Left renal cortex interstitium (tissue), 4 donors: ENCODE results near the gene GRM5. TPM values are rescaled to one million over a fixed set of nuclear protein-coding genes. Genes with fewer than 3 reads are reported as not detected.
"Not testable (repeated sequence)": the region's sequence is repeated elsewhere in the genome, so short reads cannot be mapped to it uniquely, and the experiment has no call there.

ENCODE experiments used
- DNase-seq, 4 donors: peaks; one replicate each; pipeline ENCODE4 v3.0.0-alpha.2; 2013; ENCODE audit warnings: low read depth in 4 of 4, low spot score in 2 of 4, missing footprints in 1 of 4
- polyA plus RNA-seq, 4 donors: library from polyadenylated mRNA; unstranded; fragments of 120-200 nt; gene quantifications; one replicate each; pipeline ENCODE4 v1.2.1, GENCODE V29; 2013; ENCODE audit not compliant: insufficient read length in 4 of 4

GRM5 gene
- under 1 TPM; 0.25 to 0.30 (median 0.27) TPM for polyA plus RNA-seq

DNA sequence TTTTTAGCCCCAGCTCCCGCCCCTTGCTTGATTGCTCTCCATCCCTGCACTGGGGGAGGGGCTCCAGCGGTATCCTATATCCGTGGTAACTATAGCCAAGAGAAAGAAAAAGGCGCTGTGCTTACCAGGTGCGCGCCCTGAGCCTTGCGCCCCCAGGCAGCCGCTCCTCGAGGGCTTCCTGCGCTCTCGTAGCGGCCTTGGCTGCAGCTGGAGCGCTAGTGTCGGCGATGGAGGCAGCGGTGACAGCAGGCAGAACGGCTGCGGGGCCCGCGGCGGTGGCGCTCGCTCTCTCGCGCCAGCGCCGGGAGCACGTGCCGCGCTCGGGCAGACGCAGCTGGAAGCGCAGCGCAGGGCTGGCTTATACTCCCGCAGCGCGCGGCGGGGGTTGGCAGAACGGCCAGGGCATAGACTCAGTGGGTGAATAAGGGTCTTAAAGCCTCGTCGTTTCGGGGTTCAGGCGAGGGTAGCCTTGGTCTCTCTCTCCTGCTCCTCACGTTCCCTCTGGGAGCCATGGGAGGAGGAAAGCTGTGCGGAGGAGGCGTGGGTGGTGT, at the start of gene GRM5:
Gene GRM5, minus strand, starts transcription at position 332 of the 551 bp plus-strand sequence. CDS start 18,110 bp downstream, outside the sequence.
- not testable (repeated sequence) for DNase-seq

DNA sequence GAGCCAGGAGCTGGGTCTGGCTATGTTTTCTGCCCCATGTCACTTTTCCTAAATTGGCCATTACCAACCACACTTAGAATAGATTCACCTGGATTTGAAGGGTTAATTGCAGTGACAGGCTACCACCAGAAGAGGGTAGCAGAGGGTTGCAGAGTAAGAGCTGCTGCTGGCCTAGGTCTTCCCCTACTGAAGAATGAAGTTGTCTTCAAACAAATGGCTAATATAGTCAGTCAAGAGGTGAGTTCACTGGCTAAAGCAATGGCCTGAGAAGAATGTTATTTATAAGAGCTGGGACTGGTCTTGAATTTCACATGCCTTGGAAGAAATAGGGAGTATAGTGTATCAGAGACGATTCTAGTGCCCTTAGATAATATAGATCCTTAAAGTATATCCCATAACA, 32.2 kb upstream of the GRM5 start:
- DNase-seq = peak in 1 of 4 donors; percentile 2

DNA sequence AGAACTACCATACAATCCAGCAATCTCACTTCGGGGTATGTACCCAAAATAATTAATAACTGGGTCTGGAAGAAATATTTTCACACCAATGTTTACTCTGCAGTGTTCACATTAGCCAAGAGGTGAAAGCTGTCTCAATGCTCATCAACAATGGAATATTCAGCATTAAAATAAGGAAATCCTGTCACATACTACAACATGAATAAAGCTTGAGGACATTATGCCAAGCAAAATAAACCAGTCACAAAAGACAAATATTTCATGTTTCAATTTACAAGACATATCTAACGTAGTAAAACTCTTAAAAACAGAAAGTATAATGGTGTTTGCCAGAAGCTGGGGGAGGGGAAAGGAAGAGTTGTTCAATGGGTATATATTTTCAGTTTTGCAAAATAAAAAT, 28.0 kb upstream of the GRM5 start:
- DNase-seq = not testable (repeated sequence)

DNA sequence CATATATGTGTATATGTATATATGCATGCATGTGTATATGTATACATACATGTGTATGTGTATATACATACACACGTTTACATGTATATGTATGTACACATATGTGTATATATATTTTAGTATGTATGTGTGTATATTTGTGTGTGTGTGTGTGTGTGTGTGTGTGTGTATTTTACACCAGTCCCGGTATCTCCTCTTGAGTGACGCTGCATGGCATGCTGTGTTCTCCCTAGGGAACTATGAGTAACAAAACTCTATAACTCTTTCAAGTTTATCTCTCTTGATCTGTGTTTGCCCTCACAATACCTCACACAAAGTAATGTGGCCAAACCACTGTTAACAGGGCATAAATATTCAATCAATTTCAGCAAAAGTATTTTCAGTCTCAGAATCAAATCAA, 19.2 kb upstream of the GRM5 start:
- not testable (repeated sequence) for DNase-seq

DNA sequence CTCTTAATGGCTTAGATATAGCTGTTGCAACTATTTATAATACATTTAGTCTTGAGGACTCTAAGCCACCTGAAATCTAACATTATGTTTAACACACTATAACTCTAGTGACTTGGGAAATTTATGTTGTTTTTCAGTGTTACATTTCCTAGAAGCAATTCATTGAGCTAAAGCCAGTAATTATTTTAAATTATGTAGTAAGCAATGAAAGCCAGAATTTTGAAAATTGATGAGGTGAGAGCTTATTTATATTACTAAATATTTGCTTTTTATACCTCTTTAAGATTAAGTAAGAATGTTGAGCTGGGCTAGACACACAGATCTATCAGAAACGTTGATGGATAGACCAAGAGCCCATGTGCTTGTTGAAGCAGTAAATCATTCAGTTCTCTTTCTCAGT, 5.1 kb upstream of the GRM5 start:
- not testable (repeated sequence) for DNase-seq

DNA sequence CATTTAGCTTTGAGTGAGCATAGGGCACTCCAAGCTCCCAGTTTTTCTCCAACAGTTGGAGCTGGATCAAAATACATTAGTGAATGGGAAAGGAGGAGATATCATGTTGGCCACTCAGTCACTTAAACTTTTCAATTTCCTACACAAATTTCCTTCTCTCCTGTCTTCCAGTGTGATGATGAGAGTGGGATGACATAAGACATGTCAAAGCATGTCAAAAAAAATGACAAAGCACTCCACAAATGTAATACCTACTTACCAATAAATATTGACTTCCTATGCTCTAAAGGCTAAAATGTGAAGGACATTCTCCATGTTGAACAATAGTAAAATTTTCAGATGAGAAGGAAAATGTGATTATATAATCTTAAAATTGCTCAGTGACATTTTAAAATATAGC, 1.5 kb upstream of the GRM5 start:
- no peak for DNase-seq

DNA sequence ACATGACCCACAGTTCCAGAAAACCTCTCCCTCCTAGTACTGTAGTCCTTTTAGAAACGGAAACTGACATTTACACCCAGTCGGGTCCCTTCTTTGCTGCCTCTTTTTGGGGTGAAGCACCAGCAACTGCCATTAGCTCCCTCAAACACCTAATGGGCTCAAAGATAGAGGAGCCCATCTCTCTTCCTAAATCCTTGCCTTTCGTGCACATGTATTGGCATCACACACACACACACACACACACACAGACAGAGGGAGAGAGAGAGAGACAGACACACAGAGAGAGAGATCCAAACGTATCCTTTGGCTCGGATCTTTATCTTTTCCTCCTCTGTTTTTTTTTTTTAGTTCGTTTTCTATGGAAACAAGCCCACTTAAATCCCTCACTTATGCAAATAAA, 716 bp downstream of the GRM5 start:
- no peak for DNase-seq

DNA sequence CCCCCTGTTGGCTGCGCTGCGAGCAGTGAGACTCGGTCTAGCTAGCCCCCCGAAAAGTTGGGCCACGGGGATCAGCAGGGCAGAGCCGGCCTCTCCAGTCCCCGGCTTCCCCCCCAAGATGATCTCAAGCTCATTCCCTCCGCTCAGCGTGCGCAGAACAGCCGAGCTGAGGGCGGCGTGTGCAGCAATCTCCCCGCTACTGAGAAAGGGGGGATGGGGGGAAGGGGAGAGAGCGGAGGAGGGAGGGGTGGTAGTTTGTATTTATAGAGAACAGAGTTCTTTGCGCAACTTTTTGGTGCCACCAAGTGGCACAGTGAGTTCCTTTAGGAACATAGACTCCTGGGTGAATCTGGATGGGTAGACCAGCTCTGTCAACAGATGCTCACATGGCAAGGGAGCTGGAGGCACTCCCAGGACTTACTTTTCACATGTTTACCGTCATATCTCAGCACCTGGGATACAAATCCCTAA, 2.3 kb downstream of the GRM5 start:
- DNase-seq = not testable (repeated sequence)

DNA sequence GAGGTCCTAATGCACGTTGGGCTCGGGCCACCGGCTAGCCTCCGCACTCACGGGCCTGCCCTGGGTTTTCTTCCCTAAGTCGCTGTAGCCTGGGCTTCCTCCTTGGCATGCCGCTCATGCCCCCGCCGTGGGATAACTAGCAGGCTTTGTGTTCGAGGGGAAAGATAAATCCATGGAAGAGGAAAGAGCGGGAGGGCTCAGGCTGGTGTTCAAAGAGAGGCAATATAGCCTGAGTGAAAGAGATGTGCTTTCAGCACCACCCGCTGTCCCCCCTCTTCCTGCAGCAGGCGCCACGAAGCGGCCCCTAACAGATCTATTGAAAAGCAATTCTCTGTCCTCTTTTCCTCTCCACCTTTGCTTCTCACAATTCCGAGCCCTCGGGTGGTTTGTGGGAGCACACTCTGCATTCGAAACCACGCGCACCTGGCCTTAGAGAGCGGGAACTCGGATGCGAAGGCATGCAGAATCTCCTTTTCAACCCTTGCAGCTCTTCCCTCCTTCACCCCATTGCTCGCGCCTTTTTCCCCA, 2.9 kb downstream of the GRM5 start:
- not testable (repeated sequence) for DNase-seq

DNA sequence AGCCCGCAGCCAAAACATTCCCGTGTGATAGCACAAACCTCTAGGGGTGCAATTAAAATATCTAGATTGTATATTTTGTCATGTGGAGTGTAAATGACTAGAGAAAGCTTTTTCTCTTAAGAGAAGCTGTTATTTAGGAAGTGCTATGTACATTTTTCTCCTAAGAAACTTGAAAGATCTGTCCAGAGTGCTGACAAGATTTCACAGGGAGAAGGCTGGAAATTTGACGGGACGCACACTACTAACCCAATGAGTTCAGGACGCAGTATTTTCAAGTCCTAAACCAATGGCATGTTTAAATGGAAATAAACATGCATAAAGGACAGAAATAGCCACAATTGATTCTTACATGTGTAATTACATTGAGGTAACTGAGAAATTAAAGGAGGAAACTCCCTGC, 3.9 kb downstream of the GRM5 start:
- peak in 1 of 4 donors; percentile 36 for DNase-seq

DNA sequence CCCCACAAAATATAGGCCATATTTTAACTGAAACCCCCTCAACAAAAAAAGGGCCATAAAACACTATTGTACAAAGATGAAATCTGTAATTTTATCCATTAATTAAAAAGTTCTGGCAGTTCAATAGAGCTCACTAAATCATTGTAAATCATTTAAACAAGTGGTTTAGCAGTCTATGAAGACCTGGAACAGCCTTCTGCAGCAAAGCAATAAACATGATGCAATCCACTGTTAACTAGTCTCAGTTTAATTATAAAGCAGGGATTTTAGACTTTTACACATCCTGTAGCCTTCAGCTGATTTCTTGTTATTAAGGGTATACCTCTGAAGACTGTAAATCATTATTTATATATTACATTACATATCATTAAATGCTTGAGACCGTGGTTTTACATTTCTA, 8.4 kb downstream of the GRM5 start:
- DNase-seq = not testable (repeated sequence)

DNA sequence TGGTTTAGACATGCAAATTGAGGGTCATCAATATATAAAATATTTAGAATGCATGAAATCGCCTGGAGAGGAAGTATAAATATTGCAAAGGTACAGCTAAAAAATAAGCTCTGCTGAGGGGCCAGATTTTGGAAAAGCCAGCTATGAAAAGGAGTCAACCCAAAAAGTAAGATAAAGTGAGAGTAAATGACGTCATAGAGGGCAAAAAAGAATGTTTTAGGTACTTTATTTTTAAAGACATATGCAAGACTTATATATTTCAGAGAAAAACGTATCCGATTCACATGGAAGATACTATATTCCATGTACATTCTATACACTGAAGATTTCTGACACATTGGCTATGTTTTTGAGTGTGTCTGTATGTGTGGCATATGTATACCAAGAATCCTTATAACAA, 13.6 kb downstream of the GRM5 start:
- DNase-seq = no peak

DNA sequence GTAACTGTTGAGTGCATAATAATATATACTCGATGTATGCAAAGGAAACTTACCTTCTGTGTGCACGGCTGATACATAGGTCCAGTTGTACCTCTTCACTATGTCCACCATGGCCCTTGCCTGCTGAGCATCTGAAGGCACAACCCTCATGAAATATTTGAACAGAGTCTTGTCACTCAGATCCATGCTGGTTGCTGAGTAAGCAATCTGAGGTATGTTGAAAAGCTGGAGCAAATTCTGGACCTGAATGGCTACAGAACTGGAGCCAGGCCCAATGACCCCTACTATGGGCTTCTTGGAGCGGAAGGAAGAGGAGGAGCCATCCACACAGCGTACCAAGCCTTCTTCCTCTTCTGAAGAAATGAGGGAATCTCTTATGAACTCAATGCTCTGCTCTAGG, 18.6 kb downstream of the GRM5 start:
- not testable (repeated sequence) for DNase-seq

DNA sequence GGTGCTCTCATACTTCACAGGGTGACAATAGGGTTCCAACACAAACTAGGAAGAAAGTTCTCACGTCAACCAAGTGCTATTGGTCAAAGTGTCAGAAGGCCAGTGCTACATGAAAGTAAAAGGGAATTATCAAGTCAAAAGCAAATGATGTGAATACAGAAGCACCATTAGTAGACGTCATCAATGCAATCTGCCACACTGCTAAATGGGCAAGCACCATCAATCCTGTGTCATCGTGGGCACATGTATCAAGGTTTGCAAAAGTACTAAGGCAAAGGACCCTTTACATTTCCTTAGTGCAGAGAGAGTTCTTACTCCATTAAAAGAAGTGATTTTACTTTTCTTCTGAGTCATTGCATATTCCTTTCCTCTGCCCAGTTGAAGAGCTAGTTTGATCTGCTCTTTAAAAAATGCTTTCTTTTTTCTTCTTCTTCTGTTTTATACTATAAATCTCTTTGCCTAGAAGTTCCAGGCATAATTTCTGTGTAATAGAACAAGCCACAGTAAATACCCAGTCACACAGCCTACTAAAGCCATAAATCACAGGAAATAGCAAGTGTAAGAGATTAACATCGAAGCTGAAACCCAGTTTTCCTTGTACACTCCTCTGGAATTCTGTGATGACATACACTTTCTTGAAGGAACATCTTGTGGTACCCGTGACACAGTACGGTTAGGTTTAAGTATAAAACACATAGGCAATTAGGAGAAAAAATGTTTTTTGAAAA, 21.8 kb downstream of the GRM5 start:
- DNase-seq = not testable (repeated sequence)

DNA sequence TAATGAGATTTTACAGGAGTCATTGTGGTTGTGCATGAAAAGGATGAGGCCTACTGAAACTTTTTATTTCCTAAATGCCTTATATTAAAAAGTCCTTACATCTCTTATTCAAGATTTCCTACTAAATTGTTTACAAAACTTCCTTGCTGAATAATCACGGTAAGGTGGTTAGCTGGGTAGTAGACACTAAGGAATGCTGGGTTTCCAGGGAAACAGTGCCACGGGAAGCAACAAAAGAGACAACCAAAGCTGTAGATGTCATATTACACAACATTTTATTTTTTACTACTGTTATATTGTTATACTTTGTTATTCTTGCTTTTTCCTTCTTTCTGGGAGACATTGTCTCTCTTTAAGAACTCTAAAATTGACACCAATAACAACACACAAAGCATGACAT, 36.1 kb downstream of the GRM5 start:
- not testable (repeated sequence) for DNase-seq

DNA sequence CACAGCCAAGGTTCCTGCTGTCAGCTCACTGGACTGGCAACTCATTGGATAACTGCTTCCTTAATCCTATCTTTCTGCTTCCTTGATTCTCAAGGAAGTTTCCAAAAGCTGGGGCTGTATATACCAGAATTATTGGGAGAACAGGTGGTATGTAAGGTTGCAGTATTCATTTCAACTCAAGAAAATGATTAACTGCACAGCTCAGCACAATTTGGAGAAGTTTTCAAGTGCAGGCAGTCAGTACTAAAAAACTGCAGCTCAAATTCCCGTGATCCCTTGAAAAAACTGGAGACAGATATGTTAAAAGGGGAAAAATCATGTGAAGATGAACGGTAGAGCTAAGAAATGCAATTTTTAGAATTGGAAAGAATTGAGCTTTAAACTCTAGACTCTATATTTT, 44.4 kb downstream of the GRM5 start:
- DNase-seq = no peak

DNA sequence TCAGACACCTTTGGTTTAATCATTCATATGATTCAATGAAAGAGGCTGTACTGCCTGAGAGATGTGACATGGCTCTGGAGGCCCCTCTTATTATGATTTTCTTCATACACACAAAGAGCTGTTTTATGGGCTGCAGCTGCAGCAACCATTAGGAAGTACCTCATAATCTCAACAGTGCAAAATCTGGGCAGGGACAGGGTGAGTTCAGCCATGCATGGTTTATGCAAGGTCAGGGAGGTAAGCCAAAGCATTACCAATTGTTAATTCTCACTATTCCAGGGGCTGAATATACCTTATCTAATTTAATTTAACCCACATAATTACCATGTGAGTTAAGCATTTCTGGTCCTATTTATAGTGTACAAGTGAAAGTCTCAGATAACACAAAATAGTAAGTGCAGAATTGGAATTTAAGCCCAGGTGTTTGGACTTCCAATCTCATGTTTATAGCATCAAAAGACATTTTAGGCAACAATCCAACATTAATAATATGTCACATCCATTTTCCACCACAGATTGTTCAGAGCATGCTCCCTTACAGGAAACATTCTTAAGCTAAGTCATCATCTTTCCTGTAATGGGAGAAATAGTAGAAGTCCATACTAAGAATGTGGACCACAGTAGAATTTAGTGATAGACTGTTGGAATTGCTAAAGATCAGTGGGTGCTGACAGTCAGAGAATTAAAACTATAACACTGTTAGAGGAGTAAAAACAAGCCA, 45.8 kb downstream of the GRM5 start:
- not testable (repeated sequence) for DNase-seq

DNA sequence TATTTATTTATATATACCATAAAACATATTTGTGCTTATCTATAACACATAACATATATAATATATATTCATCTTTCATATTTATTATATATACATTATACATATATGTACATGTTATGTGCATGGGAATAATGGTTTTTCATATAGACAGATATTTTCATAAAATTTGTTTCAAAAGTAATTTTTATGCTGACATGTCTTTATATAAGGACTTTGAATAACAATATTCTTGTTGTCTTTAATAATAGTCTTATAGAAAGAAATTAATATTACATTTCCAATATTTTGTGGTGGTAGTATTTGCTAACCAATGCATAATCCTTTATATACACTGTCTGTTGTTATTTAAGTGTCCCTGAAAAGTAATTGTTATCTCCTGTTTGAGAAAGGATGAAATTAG, 49.6 kb downstream of the GRM5 start:
- no peak for DNase-seq

DNA sequence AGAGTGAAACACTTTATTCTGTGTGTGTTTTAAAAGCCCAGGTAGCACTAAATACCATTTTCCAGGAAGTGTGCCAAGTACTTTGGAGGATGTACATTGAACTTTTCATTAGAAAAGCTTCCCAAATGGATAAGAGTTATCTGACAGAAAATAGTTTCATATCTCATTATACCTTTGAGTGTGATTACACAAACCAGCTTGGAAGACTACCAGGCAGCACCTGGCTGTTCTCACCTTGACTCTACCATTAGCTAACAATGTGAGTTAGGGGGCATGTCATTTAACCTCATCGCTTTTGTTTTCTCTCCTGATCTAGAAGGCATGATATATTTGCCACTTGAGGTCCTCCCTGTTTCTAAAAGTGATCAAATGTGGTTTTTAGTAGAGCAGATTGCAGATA, 50.2 kb downstream of the GRM5 start:
- no peak for DNase-seq

DNA sequence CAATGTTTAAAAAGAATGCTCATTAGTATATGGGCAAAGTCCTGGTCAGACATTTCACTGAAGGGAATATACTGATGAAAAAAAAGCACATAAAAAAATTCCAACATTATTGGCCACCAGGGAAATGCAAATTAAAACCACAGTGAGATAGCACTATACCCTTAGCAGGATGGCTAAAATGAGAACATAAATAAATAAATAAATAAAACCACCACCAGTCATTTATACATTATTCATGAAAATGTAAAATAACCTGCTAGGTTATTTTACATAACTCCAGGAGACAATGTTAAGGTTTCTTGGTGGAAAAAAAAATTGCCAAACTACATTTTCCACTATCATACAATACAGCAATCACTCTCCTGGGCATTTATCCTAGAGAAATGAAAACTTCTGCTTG, 64.9 kb downstream of the GRM5 start:
- not testable (repeated sequence) for DNase-seq

DNA sequence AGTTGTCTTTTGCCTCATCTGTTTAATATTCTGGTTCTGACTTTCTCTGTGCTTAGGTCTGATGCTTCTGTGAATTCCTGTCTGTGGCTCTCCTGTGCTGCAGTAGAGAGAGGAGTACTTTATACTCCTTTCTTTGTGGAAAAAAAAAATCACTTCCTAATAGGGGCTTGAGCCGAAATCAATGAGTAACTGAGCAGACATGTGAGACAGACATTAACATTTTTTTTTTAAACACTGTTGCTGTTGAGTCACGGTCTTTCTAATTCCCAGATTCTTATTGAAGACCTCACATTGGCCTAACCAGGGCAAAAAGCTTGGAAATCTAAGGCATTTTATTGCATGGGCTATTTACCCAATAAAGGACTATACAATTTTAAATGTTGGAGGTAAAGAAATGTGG, 86.1 kb downstream of the GRM5 start:
- DNase-seq = no peak
